ENCODE data around the gene PIP4K2C.
"Not testable (repeated sequence)": the region's sequence is repeated elsewhere in the genome, so short reads cannot be mapped to it uniquely, and the experiment has no call there.

The PIP4K2C gene

GRCh38 chr12:57641699-57642442, 50.9 kb downstream of the PIP4K2C start:
- no peak for DNase-seq

- not testable (repeated sequence) for DNase-seq
Observed at GRCh38 chr12:57645990-57646658, 55.1 kb downstream of the PIP4K2C start.

GRCh38 chr12:57646659-57647049, 55.7 kb downstream of the PIP4K2C start:
- DNase-seq: not testable (repeated sequence)

All from activated CD4-positive, alpha-beta T cell treated with anti-CD3 and anti-CD28 coated beads, Interleukin-10, Interleukin-2, amounts not matched to agents 100 ng/mL and 50 ng/mL, durations not matched to agents 16 hours and 8 hours (primary cell).